ENCODE results near the gene RAPGEF1.

- TF ChIP-seq, protein P1, sequence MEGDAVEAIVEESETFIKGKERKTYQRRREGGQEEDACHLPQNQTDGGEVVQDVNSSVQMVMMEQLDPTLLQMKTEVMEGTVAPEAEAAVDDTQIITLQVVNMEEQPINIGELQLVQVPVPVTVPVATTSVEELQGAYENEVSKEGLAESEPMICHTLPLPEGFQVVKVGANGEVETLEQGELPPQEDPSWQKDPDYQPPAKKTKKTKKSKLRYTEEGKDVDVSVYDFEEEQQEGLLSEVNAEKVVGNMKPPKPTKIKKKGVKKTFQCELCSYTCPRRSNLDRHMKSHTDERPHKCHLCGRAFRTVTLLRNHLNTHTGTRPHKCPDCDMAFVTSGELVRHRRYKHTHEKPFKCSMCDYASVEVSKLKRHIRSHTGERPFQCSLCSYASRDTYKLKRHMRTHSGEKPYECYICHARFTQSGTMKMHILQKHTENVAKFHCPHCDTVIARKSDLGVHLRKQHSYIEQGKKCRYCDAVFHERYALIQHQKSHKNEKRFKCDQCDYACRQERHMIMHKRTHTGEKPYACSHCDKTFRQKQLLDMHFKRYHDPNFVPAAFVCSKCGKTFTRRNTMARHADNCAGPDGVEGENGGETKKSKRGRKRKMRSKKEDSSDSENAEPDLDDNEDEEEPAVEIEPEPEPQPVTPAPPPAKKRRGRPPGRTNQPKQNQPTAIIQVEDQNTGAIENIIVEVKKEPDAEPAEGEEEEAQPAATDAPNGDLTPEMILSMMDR (IDR thresholded peaks at IDR 0.05; ENCODE audit: poor library complexity): no peak
- TF ChIP-seq EZH2 (IDR thresholded peaks at IDR 0.05; ENCODE audit: borderline replicate concordance) (no peak), EZH2phosphoT487 (IDR thresholded peaks at IDR 0.05; ENCODE audit: low read depth, severe bottlenecking, unreplicated experiment) (no peak)
Measured at GRCh38 chr9:131622523-131622922, 117.4 kb downstream of the RAPGEF1 start.

All from hepatocyte (in vitro differentiated cells).